Measurements from ENCODE around the gene ADAMTSL1. TPM values are rescaled to one million over a fixed set of nuclear protein-coding genes. Genes with fewer than 3 reads are reported as not detected.

ADAMTSL1 gene
- total and polyA plus RNA-seq, 2 donors (not counting 3 experiments of a cell fraction or from before 2014, with no cell fraction given): 15.0 to 18.4 TPM

DNA sequence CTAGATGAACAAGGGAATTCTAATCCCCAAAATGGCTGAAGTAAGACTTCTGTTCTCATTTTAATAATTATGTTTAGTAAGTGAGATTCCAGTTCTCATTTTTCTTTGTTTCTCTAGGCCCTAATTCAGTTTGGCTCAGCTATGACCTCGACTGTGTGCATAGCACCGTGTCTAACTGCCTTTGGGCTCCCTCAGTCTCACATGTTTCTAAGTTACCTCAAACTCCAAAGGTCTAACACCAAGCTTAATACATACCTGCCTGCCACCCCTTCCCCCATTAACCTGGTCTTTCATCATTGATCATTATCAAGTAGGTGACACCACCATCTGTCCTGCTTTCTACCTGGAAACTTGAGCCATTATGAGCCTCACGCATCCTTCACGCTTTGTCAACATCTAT lies 285.9 kb downstream of the ADAMTSL1 start:
- ChIA-PET POLR2A (no interaction called here), CTCF (no interaction called here)
- no peak overlapping the region for H3K27ac ChIP-seq (ENCODE audit: insufficient read depth, low read depth, low read length)
- no peak overlapping the region for H3K4me2 ChIP-seq (ENCODE audit: insufficient read depth, low read length)
- no peak overlapping the region for H3K4me3 ChIP-seq (replicated peaks in 1 of 3; ENCODE audit: insufficient read depth in 1 of 3, low read depth in 1 of 3, low read length in 3 of 3)
- no peak overlapping the region for H3K9ac ChIP-seq (replicated peaks; ENCODE audit: extremely low read depth, insufficient read depth, low read length)
- H3K9me3 ChIP-seq (replicated peaks; ENCODE audit: control insufficient read depth, insufficient read depth, low read length): no peaks in the 10 kb centered on the region
- H3K4me1 ChIP-seq (ENCODE audit: control insufficient read depth, extremely low read depth, insufficient read depth, low read length): peaks cover 6% of the 10 kb centered on the region
- DNase-seq (ENCODE audit: low read depth, low spot score): no peak
- no TSS peak for BruUV-seq (replicated peaks)
- no peak overlapping the region for H2AFZ ChIP-seq (ENCODE audit: low read depth, low read length)
- TF ChIP-seq FOS (IDR thresholded peaks at IDR 0.05; ENCODE audit: borderline replicate concordance, insufficient read depth, low read length) (no peak), GATA2 (IDR thresholded peaks at IDR 0.05; ENCODE audit: insufficient read depth, insufficient read length, low read depth, low read length) (no peak), MYC (IDR thresholded peaks at IDR 0.05; ENCODE audit: low read depth, low read length) (no peak), JUN (IDR thresholded peaks at IDR 0.05; ENCODE audit: borderline replicate concordance, insufficient read depth, insufficient read length, low read depth) (no peak), EZH2 (IDR thresholded peaks at IDR 0.05; ENCODE audit: borderline replicate concordance, low read depth, low read length, severe bottlenecking) (no peak), POLR2AphosphoS5 (IDR thresholded peaks at IDR 0.05; ENCODE audit: insufficient read depth, low read depth, low read length) (no peak), POLR2A (IDR thresholded peaks at IDR 0.05; ENCODE audit: low read depth, low read length) (no peak)
- TF ChIP-seq, protein P1, sequence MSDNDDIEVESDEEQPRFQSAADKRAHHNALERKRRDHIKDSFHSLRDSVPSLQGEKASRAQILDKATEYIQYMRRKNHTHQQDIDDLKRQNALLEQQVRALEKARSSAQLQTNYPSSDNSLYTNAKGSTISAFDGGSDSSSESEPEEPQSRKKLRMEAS (IDR thresholded peaks at IDR 0.05; ENCODE audit: insufficient read depth, insufficient read length): no peak
- TF ChIP-seq, protein P2, sequence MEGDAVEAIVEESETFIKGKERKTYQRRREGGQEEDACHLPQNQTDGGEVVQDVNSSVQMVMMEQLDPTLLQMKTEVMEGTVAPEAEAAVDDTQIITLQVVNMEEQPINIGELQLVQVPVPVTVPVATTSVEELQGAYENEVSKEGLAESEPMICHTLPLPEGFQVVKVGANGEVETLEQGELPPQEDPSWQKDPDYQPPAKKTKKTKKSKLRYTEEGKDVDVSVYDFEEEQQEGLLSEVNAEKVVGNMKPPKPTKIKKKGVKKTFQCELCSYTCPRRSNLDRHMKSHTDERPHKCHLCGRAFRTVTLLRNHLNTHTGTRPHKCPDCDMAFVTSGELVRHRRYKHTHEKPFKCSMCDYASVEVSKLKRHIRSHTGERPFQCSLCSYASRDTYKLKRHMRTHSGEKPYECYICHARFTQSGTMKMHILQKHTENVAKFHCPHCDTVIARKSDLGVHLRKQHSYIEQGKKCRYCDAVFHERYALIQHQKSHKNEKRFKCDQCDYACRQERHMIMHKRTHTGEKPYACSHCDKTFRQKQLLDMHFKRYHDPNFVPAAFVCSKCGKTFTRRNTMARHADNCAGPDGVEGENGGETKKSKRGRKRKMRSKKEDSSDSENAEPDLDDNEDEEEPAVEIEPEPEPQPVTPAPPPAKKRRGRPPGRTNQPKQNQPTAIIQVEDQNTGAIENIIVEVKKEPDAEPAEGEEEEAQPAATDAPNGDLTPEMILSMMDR (IDR thresholded peaks at IDR 0.05; ENCODE audit: extremely low read depth in 1 of 2, insufficient read depth in 1 of 2, low read depth in 1 of 2, low read length in 2 of 2): no peak
- H4K20me1 ChIP-seq (replicated peaks; ENCODE audit: control insufficient read depth, extremely low read depth, insufficient read depth, low read length): no peaks in the 10 kb centered on the region
- H3K36me3 ChIP-seq (ENCODE audit: control insufficient read depth in 2 of 2, extremely low read depth in 1 of 2, insufficient read depth in 2 of 2, low read length in 2 of 2): peaks cover 0 to 1% of the 10 kb centered on the region in 2 experiments
- no peaks in the 10 kb centered on the region for H3K9me1 ChIP-seq (replicated peaks; ENCODE audit: control insufficient read depth, extremely low read depth, insufficient read depth, low read length)
- H3K79me2 ChIP-seq (ENCODE audit: control insufficient read depth, insufficient read depth, low read length): no peaks in the 10 kb centered on the region
- intact Hi-C loops (cut with micrococcal nuclease): no loop called here
- H3K27me3 ChIP-seq (ENCODE audit: control insufficient read depth in 2 of 2, insufficient read depth in 2 of 2, low read length in 2 of 2): no peaks in the 10 kb centered on the region
- no peak for FAIRE-seq
- dilution Hi-C loops (cut with MboI; ENCODE audit: extremely low pct_ligation_motif_present, low sequenced_read_pairs): no loop called here
